GM04504 (cell line): ENCODE results near the gene RANGAP1.

Experiments used
- DNase-seq: peaks from one replicate; pipeline ENCODE4 v3.0.0-alpha.2; 2012; ENCODE audit warnings: low read depth

RANGAP1 gene

GRCh38 chr22:41257696-41258095 lies 28.3 kb downstream of the RANGAP1 start:
- no peak for DNase-seq

DNA sequence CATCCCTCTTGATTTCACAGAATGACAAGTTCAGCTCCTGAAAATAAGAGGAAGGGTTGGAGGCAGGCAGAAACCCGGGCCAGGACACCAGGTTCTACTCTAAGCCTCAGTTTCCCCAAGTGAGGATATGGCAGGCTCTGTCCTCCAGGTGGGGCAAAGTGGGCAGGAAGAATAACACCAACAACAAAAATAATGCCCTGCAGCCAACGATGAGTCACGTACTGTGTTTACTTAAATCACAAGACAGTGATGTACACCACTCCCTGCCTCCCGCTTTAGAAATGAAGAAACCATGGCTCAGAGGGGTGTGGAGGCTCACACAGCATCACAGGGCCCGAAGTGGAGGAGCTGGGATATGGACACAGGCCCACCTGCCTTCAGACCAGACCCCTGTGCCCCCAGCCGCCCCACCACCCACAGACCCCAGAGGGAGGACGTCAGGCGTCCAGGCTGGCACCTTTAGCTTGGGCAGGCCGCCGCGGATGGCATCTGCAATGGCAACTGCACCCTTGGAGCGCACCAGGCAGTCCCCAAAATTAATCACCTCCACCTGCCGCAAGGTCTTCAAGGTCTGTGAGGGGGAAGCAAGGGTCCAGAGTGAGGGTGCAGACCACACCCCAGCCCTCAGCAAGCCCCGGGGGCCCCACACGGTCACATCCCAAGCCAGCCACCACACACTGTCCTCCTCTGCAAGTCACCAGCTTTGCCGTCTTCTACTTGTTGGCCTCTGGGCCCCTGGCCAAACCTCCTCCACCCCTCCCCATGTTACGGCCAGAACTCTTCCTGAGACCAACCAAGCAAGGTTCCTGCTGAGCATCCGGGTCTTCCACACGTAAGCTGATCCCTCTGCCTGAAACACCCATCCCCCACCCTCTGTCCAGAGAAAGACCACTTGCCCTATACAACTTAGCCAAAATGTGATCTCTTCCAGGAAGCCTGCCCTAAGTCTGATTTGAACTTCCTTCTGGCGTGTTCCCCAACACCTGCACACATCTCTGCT lies 29.4 kb downstream of the RANGAP1 start:
- peak; percentile 16 for DNase-seq

DNA sequence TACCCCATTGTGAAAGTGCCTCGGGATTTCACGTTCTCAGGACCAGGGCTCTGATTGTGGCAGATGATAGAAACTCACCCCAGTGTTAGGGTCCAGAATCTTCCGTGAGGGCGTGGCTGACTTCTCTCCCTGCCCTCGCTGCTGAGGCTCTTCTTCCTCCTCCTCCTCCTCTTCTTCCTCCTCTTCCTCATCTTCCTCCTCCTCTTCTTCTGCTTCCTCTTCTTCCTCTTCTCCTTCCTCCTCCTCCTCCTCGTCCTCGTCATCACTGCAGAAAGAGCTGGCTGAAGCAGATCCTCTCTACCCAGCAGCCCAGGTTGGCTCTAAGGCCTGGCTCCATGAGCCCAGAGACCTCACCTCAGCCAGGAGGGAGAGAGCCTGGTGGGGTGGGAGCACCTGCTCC lies 31.8 kb downstream of the RANGAP1 start:
- DNase-seq = no peak

DNA sequence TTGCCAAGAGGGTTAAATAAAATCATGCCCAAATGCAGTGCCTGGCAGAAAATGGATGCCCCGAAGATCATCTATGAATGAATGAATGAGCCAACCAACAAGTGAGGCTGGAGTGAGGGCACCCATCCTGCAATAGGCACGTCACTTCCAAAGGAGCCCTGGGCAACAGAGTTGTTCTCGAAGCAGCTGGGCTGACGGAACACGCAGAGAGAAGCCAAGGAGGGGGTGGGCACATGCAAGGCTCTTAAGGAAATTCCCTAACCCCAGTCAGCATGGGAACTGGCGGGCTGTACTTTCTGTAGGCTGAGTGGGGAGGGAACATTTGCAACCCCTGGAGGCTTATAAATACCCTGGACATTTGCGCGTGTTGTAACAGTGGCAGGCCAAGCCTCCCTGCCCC lies 33.6 kb downstream of the RANGAP1 start:
- DNase-seq = no peak

DNA sequence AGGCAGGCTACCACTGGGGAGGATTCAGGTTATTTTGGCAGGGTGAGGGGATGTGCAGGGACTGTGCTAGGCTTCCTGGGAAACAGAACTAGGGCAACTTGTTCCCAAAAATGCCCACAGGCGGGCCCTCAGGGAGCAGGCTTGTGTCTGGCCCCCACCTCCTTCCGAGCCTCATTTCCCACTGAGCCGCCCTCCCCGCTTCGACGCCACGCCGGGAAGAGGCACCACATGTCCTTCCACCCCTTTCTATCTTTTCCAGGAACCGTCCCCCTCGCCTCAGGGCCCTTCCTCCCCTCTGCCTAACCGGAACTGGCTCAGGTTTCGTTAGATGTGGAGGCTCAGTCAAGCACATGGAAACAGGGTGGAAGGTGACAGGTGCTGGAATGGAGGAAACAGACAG lies 35.9 kb downstream of the RANGAP1 start:
- DNase-seq = no peak

- no peak for DNase-seq
Measured at GRCh38 chr22:41249442-41249841, 36.5 kb downstream of the RANGAP1 start.

DNA sequence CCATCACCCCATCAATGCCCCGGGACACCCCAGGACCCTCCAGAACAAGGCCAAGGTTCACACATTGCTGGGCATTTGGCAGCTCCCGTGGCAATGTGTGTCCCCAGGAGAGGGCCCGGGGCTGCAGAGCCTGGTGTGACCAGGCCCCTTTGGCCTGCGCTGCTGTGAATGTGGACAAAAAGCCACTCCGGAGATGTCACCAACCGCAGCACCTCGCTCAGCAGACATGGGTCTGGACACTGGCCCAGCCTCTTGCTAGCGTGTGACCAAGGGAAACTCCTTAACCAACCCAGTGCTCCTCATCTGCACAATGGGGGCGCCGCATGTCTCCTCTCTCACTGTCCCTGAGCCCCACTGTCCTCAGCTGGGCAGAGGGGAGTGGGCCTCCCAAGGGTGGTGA lies 37.2 kb downstream of the RANGAP1 start:
- DNase-seq = no peak

- DNase-seq = no peak
Measured at GRCh38 chr22:41248314-41248713, 37.7 kb downstream of the RANGAP1 start.

- no peak for DNase-seq
Measured at GRCh38 chr22:41247703-41248102, 38.3 kb downstream of the RANGAP1 start.

- no peak for DNase-seq
Measured at GRCh38 chr22:41245917-41246499, 40.0 kb downstream of the RANGAP1 start.

- no peak for DNase-seq
Measured at GRCh38 chr22:41243361-41243760, 42.6 kb downstream of the RANGAP1 start.

DNA sequence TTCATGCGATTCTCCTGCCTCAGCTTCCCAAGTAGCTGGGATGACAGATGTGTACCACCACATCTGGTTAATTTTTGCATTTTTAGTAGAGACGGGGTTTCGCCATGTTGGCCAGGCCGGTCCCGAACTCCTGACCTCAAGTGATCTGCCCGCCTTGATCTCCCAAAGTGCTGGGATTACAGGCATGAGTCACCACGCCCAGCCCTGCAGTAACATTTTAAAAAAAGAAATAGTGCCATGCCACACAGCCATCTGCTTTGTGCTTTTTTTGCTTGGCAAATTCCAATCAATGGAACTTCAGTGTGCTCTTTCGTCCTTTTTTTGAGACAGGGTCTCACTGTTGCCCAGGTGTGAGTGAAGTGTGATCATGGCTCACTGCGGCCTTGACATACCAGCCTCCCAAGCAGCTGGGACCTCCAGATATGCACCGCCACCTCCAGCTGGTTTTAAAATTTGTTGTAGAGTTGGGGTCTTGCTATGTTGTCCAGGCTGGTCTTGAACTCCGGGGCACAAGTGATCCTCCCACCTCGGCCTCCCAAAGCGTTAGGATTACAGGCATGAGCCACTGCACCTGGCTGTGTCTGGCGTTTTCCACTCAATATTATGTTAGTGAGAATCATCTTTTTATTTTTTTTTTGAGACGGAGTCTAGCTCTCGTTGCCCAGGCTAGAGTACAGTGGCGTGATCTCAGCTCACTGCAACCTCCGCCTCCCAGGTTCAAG lies 43.4 kb downstream of the RANGAP1 start:
- no peak for DNase-seq

DNA sequence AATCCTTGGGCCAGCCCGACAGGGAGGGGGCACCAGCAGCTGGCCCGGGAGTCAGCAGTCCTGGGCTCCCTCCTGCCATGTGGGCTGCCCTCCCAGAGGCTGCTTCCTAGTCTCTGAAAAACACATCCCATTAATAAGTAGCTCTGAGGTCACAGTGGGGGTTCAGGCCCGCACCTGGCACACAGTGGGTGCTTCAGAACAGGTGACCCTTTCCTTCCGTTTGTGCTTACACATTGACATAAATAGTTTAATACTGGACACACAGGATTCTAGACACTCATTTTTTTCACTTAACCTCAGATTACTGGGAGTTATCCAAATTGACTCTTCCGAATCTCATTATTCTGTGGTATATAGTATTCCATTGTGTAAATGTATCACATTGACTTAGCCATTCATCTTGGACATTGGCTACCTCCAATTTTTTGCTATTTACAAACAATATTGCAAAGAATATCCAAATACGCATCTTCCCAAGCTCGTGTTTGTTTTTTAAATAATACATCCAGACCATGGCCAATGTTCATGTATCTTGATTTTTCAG lies 44.8 kb downstream of the RANGAP1 start:
- DNase-seq = no peak

GRCh38 chr22:41240377-41241132 lies 45.4 kb downstream of the RANGAP1 start, which contains the start of gene CHADL:
CHADL (minus strand) TSS chr22:41240931; CDS start chr22:41240881, 50 bp downstream.
- no peak for DNase-seq

GRCh38 chr22:41239443-41240128 lies 46.4 kb downstream of the RANGAP1 start:
- DNase-seq = no peak

DNA sequence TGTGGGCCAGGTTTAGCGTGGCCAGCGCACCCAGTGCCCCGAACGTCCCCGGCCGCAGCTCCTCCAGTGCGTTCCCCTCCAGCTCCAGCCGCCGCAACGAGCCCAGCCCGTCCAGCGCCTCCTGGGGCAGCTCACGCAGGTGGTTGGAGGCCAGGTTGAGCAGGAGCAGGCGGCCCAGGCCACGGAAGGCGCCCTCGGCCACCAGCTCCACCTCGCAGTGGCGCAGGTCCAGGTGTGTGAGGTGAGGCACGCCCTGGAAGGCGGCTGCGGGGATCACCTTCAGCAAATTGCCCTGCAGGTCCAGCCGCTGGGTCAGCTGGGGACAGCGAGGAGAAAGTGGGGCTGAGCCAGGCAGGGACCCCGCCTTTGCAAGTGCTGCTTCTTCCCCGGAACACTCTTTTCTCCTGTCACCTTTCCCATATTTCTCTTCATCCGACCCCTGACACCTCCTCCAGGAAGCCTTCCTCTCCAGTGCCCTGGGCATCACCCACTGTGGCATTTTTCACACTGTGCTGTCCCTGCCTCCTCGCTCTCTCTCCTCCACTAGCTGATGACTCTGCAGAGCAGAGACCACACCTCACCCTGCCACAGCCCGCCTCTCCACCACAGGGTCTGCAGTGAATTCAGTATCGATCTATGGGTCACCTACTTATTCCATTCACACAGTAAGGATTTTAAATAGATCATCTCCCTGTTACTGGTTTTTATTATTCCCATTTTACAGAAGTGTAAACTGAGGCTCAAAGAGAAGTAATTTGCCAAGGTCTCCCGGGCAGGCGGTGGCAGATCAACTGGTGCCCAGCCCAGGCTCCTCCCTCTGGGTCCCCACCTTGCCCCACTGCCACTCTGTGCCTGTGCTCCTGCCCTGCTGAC lies 47.2 kb downstream of the RANGAP1 start:
- DNase-seq = no peak

DNA sequence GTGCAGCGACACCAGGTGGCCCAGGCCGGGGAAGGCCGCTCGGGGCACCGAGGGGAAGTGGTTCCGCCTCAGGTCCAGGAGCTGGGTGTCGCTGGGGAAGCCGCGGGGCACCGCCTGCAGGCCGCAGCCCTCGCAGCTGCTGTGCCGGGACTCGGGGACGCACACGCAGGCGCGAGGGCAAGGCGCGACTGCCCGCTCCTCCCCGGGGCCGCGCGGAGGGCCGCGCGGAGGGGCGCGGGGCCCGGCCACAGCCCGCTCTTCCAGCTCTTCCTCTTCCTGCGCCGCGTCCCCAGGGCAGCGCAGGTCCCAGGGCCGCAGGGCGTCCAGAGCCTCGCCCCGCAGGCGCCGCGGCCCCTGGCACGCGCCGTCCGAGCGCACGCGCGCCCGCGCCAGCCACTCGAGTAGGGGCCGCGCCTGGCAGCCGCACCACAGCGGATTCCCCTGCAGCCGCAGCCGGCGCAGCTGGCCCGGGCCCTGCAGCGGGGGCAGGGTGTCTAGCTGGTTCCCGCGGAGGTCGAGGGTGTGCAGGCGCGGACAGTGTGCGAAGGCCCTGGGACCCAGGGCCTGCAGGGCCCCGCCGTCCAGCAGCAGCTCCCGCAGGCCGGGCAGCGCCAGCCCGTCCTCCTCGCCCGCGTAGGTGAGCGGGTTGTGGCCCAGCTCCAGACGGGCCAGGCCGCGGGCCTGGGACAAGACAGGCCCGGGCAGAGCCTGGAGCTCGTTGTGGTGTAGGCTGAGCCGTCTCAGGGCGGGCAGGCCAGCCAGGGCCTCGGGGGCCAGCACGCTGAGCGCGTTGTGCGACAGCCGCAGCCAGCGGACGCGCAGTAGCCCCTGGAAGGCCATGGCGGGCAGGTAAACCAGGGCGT lies 48.0 kb downstream of the RANGAP1 start:
- no peak for DNase-seq

GRCh38 chr22:41237036-41237706 lies 48.8 kb downstream of the RANGAP1 start:
- DNase-seq = no peak
